SJSA1 (cell line): Measurements from ENCODE around the gene SPAG5. TPM values are rescaled to one million over a fixed set of nuclear protein-coding genes. Genes with fewer than 3 reads are reported as not detected.

ENCODE experiments used
- DNase-seq, 2 experiments: peaks; one replicate each; pipeline ENCODE4 v3.0.0-alpha.2; 2015 to 2020; ENCODE audit warnings: low spot score in 2 of 2, low read depth in 1 of 2
- H3K27ac ChIP-seq: fragments of 250-450 bp; sonication (Bioruptor Pico); 2 replicates; pipeline ENCODE4 v1.5.1; 2020; ENCODE audit warnings: mild to moderate bottlenecking, moderate library complexity
- H3K27me3 ChIP-seq: fragments of 250-450 bp; sonication (Bioruptor Pico); replicated peaks from 2 replicates; pipeline ENCODE4 v1.5.1; 2020; ENCODE audit warnings: mild to moderate bottlenecking, moderate library complexity
- H3K36me3 ChIP-seq: fragments of 250-450 bp; sonication (Bioruptor Pico); 2 replicates; pipeline ENCODE4 v1.5.1; 2020; ENCODE audit warnings: mild to moderate bottlenecking
- H3K4me1 ChIP-seq: fragments of 250-450 bp; sonication (Bioruptor Pico); replicated peaks from 2 replicates; pipeline ENCODE4 v1.6.1; 2021; ENCODE audit warnings: mild to moderate bottlenecking
- H3K4me3 ChIP-seq: fragments of 250-450 bp; sonication (Bioruptor Pico); 2 replicates; pipeline ENCODE4 v1.5.1; 2020; ENCODE audit warnings: mild to moderate bottlenecking
- H3K9me3 ChIP-seq: fragments of 250-450 bp; sonication (Bioruptor Pico); replicated peaks from 2 replicates; pipeline ENCODE4 v1.5.1; 2020; ENCODE audit warnings: mild to moderate bottlenecking
- total RNA-seq: library from RNA; depleted of rRNA; stranded (reverse); fragments of >200 nt; shearing (Covaris generic); gene quantifications from 2 replicates; pipeline ENCODE4 v1.2.3, GENCODE V29; 2014

SPAG5 gene
- total RNA-seq, 1 experiment from 2014 or later = 108 TPM

- no peaks in the 10 kb centered on the region for H3K9me3 ChIP-seq
These were observed 49.3 kb downstream of the SPAG5 start for GRCh38 chr17:28549236-28550132.

GRCh38 chr17:28548417-28549130 is 50.3 kb downstream of the SPAG5 start:
- Histone ChIP-seq H3K4me3 (no peak overlapping the region), H3K36me3 (peaks cover 19% of the 10 kb centered on the region), H3K27me3 (no peaks in the 10 kb centered on the region), H3K4me1 (peaks cover 8% of the 10 kb centered on the region), H3K9me3 (no peaks in the 10 kb centered on the region), H3K27ac (no peak overlapping the region)
- no peak for DNase-seq

More at GRCh38 chr17:28549236-28550132, 49.3 kb downstream of the SPAG5 start:
- Histone ChIP-seq H3K4me3 (no peak overlapping the region), H3K36me3 (peaks cover 28% of the 10 kb centered on the region), H3K27me3 (no peaks in the 10 kb centered on the region), H3K4me1 (peaks cover 8% of the 10 kb centered on the region), H3K27ac (no peak overlapping the region)
- DNase-seq = no peak

- H3K27ac ChIP-seq = no peak overlapping the region
These were observed 51.0 kb downstream of the SPAG5 start for GRCh38 chr17:28547623-28548416.

GRCh38 chr17:28547096-28547622 is 51.7 kb downstream of the SPAG5 start:
- H3K27ac ChIP-seq = no peak overlapping the region
- H3K36me3 ChIP-seq = peaks cover 12% of the 10 kb centered on the region
- H3K4me3 ChIP-seq = no peak overlapping the region
- H3K4me1 ChIP-seq = peaks cover 4% of the 10 kb centered on the region
- no peaks in the 10 kb centered on the region for H3K9me3 ChIP-seq
- DNase-seq = no peak
- H3K27me3 ChIP-seq = no peaks in the 10 kb centered on the region

More at GRCh38 chr17:28547623-28548416, 51.0 kb downstream of the SPAG5 start:
- no peaks in the 10 kb centered on the region for H3K9me3 ChIP-seq
- H3K27me3 ChIP-seq = no peaks in the 10 kb centered on the region
- peaks cover 7% of the 10 kb centered on the region for H3K4me1 ChIP-seq
- H3K36me3 ChIP-seq = peaks cover 14% of the 10 kb centered on the region
- DNase-seq = peak; percentile 56 to 85
- H3K4me3 ChIP-seq = no peak overlapping the region

GRCh38 chr17:28545787-28546415 is 52.9 kb downstream of the SPAG5 start:
- no peaks in the 10 kb centered on the region for H3K4me1 ChIP-seq
- no peaks in the 10 kb centered on the region for H3K9me3 ChIP-seq
- H3K36me3 ChIP-seq = peaks cover 12% of the 10 kb centered on the region
- H3K4me3 ChIP-seq = no peak overlapping the region
- H3K27ac ChIP-seq = no peak overlapping the region
- H3K27me3 ChIP-seq = no peaks in the 10 kb centered on the region
- no peak for DNase-seq

GRCh38 chr17:28545141-28545503 is 53.7 kb downstream of the SPAG5 start:
- Histone ChIP-seq H3K27ac (no peak overlapping the region), H3K27me3 (no peaks in the 10 kb centered on the region), H3K9me3 (no peaks in the 10 kb centered on the region), H3K36me3 (peaks cover 12% of the 10 kb centered on the region), H3K4me1 (no peaks in the 10 kb centered on the region), H3K4me3 (no peak overlapping the region)
- no peak for DNase-seq

- H3K27ac ChIP-seq = no peak overlapping the region
- H3K4me1 ChIP-seq = no peaks in the 10 kb centered on the region
- H3K36me3 ChIP-seq = peaks cover 12% of the 10 kb centered on the region
- no peaks in the 10 kb centered on the region for H3K9me3 ChIP-seq
- no peaks in the 10 kb centered on the region for H3K27me3 ChIP-seq
- H3K4me3 ChIP-seq = no peak overlapping the region
- no peak for DNase-seq
These were observed 54.3 kb downstream of the SPAG5 start for GRCh38 chr17:28544402-28545140.

GRCh38 chr17:28541439-28541838 is 57.4 kb downstream of the SPAG5 start:
- H3K27ac ChIP-seq = no peak overlapping the region
- H3K9me3 ChIP-seq = no peaks in the 10 kb centered on the region

GRCh38 chr17:28540231-28540630 is 58.6 kb downstream of the SPAG5 start:
- no peaks in the 10 kb centered on the region for H3K36me3 ChIP-seq
- H3K4me1 ChIP-seq = no peaks in the 10 kb centered on the region
- H3K27ac ChIP-seq = no peak overlapping the region
- H3K27me3 ChIP-seq = no peaks in the 10 kb centered on the region
- no peak for DNase-seq
- no peak overlapping the region for H3K4me3 ChIP-seq
- H3K9me3 ChIP-seq = no peaks in the 10 kb centered on the region

More at GRCh38 chr17:28541439-28541838, 57.4 kb downstream of the SPAG5 start:
- no peak for DNase-seq
- Histone ChIP-seq H3K4me3 (no peak overlapping the region), H3K27me3 (no peaks in the 10 kb centered on the region), H3K36me3 (peaks cover under 1% of the 10 kb centered on the region), H3K4me1 (no peaks in the 10 kb centered on the region)

- no peak for DNase-seq
- H3K27ac ChIP-seq = no peak overlapping the region
- no peaks in the 10 kb centered on the region for H3K36me3 ChIP-seq
- H3K27me3 ChIP-seq = no peaks in the 10 kb centered on the region
- no peak overlapping the region for H3K4me3 ChIP-seq
- H3K4me1 ChIP-seq = no peaks in the 10 kb centered on the region
- H3K9me3 ChIP-seq = no peaks in the 10 kb centered on the region
These were observed 60.4 kb downstream of the SPAG5 start for GRCh38 chr17:28538296-28538895.

- Histone ChIP-seq H3K9me3 (no peaks in the 10 kb centered on the region), H3K27ac (no peak overlapping the region), H3K36me3 (no peaks in the 10 kb centered on the region), H3K4me1 (no peaks in the 10 kb centered on the region), H3K4me3 (no peak overlapping the region), H3K27me3 (no peaks in the 10 kb centered on the region)
- no peak for DNase-seq
These were observed 61.6 kb downstream of the SPAG5 start for GRCh38 chr17:28537219-28537610.

- H3K4me1 ChIP-seq = no peaks in the 10 kb centered on the region
- no peak overlapping the region for H3K27ac ChIP-seq
- no peaks in the 10 kb centered on the region for H3K27me3 ChIP-seq
- no peak for DNase-seq
- no peaks in the 10 kb centered on the region for H3K9me3 ChIP-seq
- no peaks in the 10 kb centered on the region for H3K36me3 ChIP-seq
- H3K4me3 ChIP-seq = no peak overlapping the region
These were observed 62.1 kb downstream of the SPAG5 start for GRCh38 chr17:28536532-28537218.
